Hair follicle dermal papilla cell (primary cell): Measurements from ENCODE around the gene DDX56. TPM values are rescaled to one million over a fixed set of nuclear protein-coding genes. Genes with fewer than 3 reads are reported as not detected.

ENCODE experiments used
- total RNA-seq: library from RNA; depleted of rRNA; stranded (reverse); fragments of >200 nt; gene quantifications from 2 replicates; pipeline ENCODE4 v1.2.3, GENCODE V29; 2012

DDX56 gene
- total RNA-seq, result 44.4 and 54.2 TPM in 2 replicates

GRCh38 chr7:44573464-44574286 lies at the start of gene DDX56:
Gene DDX56, minus strand, starts transcription at chr7:44573908. Its CDS starts 13 bp downstream, at chr7:44573895.

GRCh38 chr7:44606341-44607140 lies 32.8 kb upstream of the DDX56 start, which contains the start of gene OGDH:
Gene OGDH, plus strand, starts transcription at chr7:44606627. Its CDS starts 17,717 bp downstream, at chr7:44624344.

DNA sequence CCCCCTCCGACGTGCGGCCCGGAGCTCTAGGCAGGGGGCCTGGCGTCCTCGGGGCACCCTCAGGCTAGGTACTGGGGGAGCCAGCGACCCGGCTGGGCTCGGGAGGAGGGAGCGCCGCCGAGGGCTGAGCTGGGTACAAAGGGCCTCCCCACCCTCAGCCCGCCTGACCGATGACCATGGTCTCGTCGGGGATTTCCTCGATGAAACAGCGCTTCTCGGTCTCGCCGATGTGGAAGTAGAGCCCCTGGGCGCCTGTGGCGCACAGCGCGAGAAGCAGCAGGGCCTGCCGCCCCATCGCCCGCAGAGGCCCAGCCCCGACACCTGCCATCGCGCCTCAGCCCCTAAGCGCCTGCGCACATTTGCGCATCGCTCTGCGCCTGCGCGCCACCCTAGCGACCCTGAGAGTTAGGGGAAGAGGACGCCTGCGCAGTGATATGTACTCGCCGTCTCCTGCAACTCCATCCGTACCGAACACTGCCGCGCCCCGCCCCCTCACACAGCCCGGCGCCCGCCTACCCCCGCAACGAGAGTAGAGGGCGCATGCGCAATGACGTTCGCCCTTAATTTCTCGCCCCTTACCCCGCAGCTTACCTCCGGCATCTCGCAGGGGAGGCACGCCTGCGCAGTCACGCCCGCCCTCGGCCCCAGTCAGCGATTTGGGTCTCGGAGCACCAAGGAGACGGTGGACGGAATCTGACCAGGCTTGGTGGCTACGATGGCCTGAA lies 8.3 kb upstream of the DDX56 start, which contains the start of gene TMED4:
Gene TMED4 (minus strand): TSS at position 353 of the 725 bp plus-strand sequence. CDS start 25 bp downstream, at position 328.

DNA sequence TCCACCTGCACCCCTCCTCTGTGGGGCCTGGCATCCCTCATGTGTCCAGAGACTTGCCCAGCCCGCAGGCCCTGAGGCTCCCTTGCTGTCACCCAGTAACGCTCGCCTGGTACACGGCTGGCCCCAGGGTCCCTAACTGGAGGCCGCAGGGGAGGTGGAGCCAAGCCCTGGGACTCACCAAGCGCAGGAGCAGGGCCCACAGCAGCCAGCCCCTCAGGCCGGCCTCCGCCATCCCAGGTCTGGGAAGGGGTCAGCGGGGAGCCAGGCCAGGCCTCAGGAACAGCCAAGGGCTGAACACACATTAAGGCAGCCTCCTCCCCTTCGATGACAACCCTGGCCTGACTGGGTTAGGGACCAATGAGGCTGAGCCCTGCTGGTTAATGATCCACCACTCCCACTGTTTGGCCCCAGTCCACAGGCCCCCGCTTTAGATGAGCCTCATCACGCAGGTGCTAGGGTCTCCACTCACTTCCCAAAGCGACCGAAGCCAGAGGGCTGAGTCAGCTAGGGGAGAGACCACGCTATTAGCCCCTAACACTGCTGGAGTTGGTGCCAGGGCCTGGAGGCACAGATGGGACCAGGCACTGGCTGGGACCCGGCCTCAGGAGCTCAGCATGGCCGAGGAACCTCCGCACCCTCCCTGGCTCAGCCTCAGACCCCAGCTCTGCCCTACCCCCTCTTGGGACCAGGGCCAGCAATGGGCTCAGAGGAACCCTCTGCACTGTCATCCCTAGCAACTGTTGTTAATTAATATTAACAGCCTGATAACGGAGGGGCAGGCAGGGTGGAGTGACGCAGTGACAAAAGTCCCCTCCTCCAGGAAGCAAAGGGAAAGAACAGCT lies 32.5 kb downstream of the DDX56 start, which contains the start of gene NPC1L1:
Gene NPC1L1 (minus strand): TSS at position 303 of the 842 bp plus-strand sequence. CDS start 71 bp downstream, at position 232.

Other genes starting within 250 kb of the DDX56 start
- gene CAMK2B, start 248.3 kb downstream of the DDX56 start, total RNA-seq, result not detected in 2 replicates
- 65.1 and 68.0 TPM in 2 replicates for gene NUDCD3, start 83.2 kb downstream of the DDX56 start, total RNA-seq
- gene NPC1L1, start 32.6 kb downstream of the DDX56 start, total RNA-seq, result not detected in 2 replicates
- 75.9 and 89.1 TPM in 2 replicates for gene TMED4, start 8.3 kb upstream of the DDX56 start, total RNA-seq
- 142 and 145 TPM in 2 replicates for gene OGDH, start 32.7 kb upstream of the DDX56 start, total RNA-seq
- 16.5 and 24.3 TPM in 2 replicates for gene ZMIZ2, start 174.9 kb upstream of the DDX56 start, total RNA-seq
- gene PPIA, start 222.8 kb upstream of the DDX56 start, total RNA-seq, result 1,287 and 2,165 TPM in 2 replicates